Activated B cell treated with CpG ODN at 0.5 μM for 24 hours (primary cell): ENCODE results near the gene SOX5. TPM values are rescaled to one million over a fixed set of nuclear protein-coding genes. Genes with fewer than 3 reads are reported as not detected.

ENCODE experiments used
- ATAC-seq: fragments of 200-7000 bp; cut with Tn5 transposase; one replicate; pipeline ENCODE4 v1.10.0; 2021; ENCODE audit warnings: low read depth, mild to moderate bottlenecking, moderate library complexity
- CTCF ChIA-PET: fragments of 350-600 bp; sonication (Branson Sonifier 250); formaldehyde crosslinking; loops from one replicate; lab custom pipeline; 2021; ENCODE audit warnings: antibody characterized with exemption; lab: Charles Lee
- POLR2A ChIA-PET: fragments of 350-600 bp; sonication (Branson Sonifier 250); formaldehyde crosslinking; loops from one replicate; lab custom pipeline; 2021; ENCODE audit warnings: antibody characterized with exemption; lab: Charles Lee
- DNase-seq: peaks from one replicate; pipeline ENCODE4 v3.0.0; 2022
- H3K27ac Mint-ChIP-seq: one replicate; pipeline ENCODE4 v1.8.0; 2020; ENCODE audit warnings: mixed read lengths
- H3K27me3 Mint-ChIP-seq: one replicate; pipeline ENCODE4 v1.8.0; 2021; ENCODE audit warnings: mixed read lengths
- H3K36me3 Mint-ChIP-seq: one replicate; pipeline ENCODE4 v1.8.0; 2021; ENCODE audit warnings: low read depth, mixed read lengths
- H3K4me1 Mint-ChIP-seq: one replicate; pipeline ENCODE4 v1.8.0; 2021; ENCODE audit warnings: mixed read lengths
- H3K4me3 Mint-ChIP-seq: one replicate; pipeline ENCODE4 v1.8.0; 2020; ENCODE audit warnings: mild to moderate bottlenecking, mixed read lengths
- H3K9me3 Mint-ChIP-seq: one replicate; pipeline ENCODE4 v1.8.0; 2020; ENCODE audit warnings: mixed read lengths
- CTCF ChIP-seq: fragments of 200-600 bp; IDR thresholded peaks from one replicate; pipeline ENCODE4 v1.8.0; 2022; ENCODE audit warnings: antibody characterized with exemption, mild to moderate bottlenecking
- intact Hi-C: fragments of 100-400 bp; cut with micrococcal nuclease; formaldehyde crosslinking; loops from one replicate; pipeline ENCODE4 v1.15.1; 2024
- total RNA-seq: library from RNA; stranded (reverse); gene quantifications from 2 replicates; pipeline ENCODE4 v1.2.3, GENCODE V29; 2022

The SOX5 gene
- total RNA-seq, 1 donor from 2014 or later = 85.5 TPM

- H3K36me3 Mint-ChIP-seq = no peaks in the 10 kb centered on the region
- intact Hi-C loops = no loop called here
- H3K4me3 Mint-ChIP-seq = no peak overlapping the region
- no peaks in the 10 kb centered on the region for H3K4me1 Mint-ChIP-seq
- no peak for ATAC-seq
- H3K27ac Mint-ChIP-seq = no peak overlapping the region
- CTCF ChIA-PET = no interaction called here
- POLR2A ChIA-PET = interaction anchor here (0.6 kb wide), 1 partner anchor 90 kb away, joined by 3 read pairs; no protein-coding TSS in a partner anchor
- TF ChIP-seq CTCF = no peak
- no peaks in the 10 kb centered on the region for H3K27me3 Mint-ChIP-seq
- no peak for DNase-seq
- no peaks in the 10 kb centered on the region for H3K9me3 Mint-ChIP-seq
Observed at GRCh38 chr12:23803540-23803939, 145.9 kb downstream of the SOX5 start.

GRCh38 chr12:23795494-23795893, 154.0 kb downstream of the SOX5 start:
- ChIA-PET CTCF (no interaction called here), POLR2A (no interaction called here)
- Mint-ChIP-seq H3K9me3 (no peaks in the 10 kb centered on the region), H3K27me3 (no peaks in the 10 kb centered on the region), H3K4me3 (no peak overlapping the region), H3K27ac (no peak overlapping the region), H3K4me1 (no peaks in the 10 kb centered on the region), H3K36me3 (no peaks in the 10 kb centered on the region)
- no peak for ATAC-seq
- no peak for TF ChIP-seq CTCF
- no peak for DNase-seq
- intact Hi-C loops = no loop called here

- Mint-ChIP-seq H3K4me3 (no peak overlapping the region), H3K4me1 (no peaks in the 10 kb centered on the region), H3K27ac (no peak overlapping the region), H3K36me3 (no peaks in the 10 kb centered on the region), H3K27me3 (no peaks in the 10 kb centered on the region), H3K9me3 (no peaks in the 10 kb centered on the region)
- ATAC-seq (no peak), DNase-seq (no peak)
- intact Hi-C loops = no loop called here
- ChIA-PET CTCF (no interaction called here), POLR2A (no interaction called here)
- TF ChIP-seq CTCF = no peak
Observed at GRCh38 chr12:23781118-23781517, 168.4 kb downstream of the SOX5 start.

GRCh38 chr12:23775208-23775607, 174.3 kb downstream of the SOX5 start:
- DNase-seq (no peak), ATAC-seq (no peak)
- CTCF ChIA-PET = no interaction called here
- no peak overlapping the region for H3K4me3 Mint-ChIP-seq
- TF ChIP-seq CTCF = no peak
- POLR2A ChIA-PET = no interaction called here
- intact Hi-C loops = no loop called here
- H3K27ac Mint-ChIP-seq = no peak overlapping the region
- H3K9me3 Mint-ChIP-seq = no peaks in the 10 kb centered on the region
- H3K27me3 Mint-ChIP-seq = no peaks in the 10 kb centered on the region
- no peaks in the 10 kb centered on the region for H3K4me1 Mint-ChIP-seq
- no peaks in the 10 kb centered on the region for H3K36me3 Mint-ChIP-seq

- ChIA-PET POLR2A (no interaction called here), CTCF (no interaction called here)
- no peak for ATAC-seq
- Mint-ChIP-seq H3K4me3 (no peak overlapping the region), H3K27ac (no peak overlapping the region), H3K9me3 (no peaks in the 10 kb centered on the region), H3K36me3 (no peaks in the 10 kb centered on the region), H3K27me3 (no peaks in the 10 kb centered on the region), H3K4me1 (no peaks in the 10 kb centered on the region)
- DNase-seq = no peak
- no peak for TF ChIP-seq CTCF
- intact Hi-C loops = no loop called here
Observed at GRCh38 chr12:23771240-23771949, 178.1 kb downstream of the SOX5 start.
